Fibroblast of skin of left biceps (primary cell): ENCODE measurements around the gene CLCN5.

ENCODE experiments used
- DNase-seq, 2 experiments: peaks; one replicate each; pipeline ENCODE4 v3.0.0-alpha.2; 2013; ENCODE audit warnings: low read depth in 2 of 2

Gene CLCN5

GRCh38 chrX:50081282-50081889, 159.0 kb downstream of the CLCN5 start:
- no peak for DNase-seq

GRCh38 chrX:50082741-50083140, 160.3 kb downstream of the CLCN5 start:
- no peak for DNase-seq

- no peak for DNase-seq
These were observed 166.2 kb downstream of the CLCN5 start for GRCh38 chrX:50088645-50089044.

- DNase-seq: no peak
These were observed 171.2 kb downstream of the CLCN5 start for GRCh38 chrX:50093625-50094024.

- DNase-seq: no peak
These were observed 174.7 kb downstream of the CLCN5 start for GRCh38 chrX:50097071-50097470.

GRCh38 chrX:50098241-50098640, 175.8 kb downstream of the CLCN5 start:
- DNase-seq: no peak

GRCh38 chrX:50098749-50099148, 176.4 kb downstream of the CLCN5 start:
- DNase-seq: no peak

- DNase-seq: no peak
These were observed 176.9 kb downstream of the CLCN5 start for GRCh38 chrX:50099331-50099730.

- DNase-seq: no peak
These were observed 177.8 kb downstream of the CLCN5 start for GRCh38 chrX:50100188-50100587.

GRCh38 chrX:50103176-50103575, 180.8 kb downstream of the CLCN5 start:
- DNase-seq: no peak

- DNase-seq: no peak
These were observed 181.6 kb downstream of the CLCN5 start for GRCh38 chrX:50103866-50104566.

GRCh38 chrX:50106051-50106675, 183.8 kb downstream of the CLCN5 start:
- DNase-seq: no peak

- no peak for DNase-seq
These were observed 185.1 kb downstream of the CLCN5 start for GRCh38 chrX:50107470-50107869.

GRCh38 chrX:50108264-50108663, 185.9 kb downstream of the CLCN5 start:
- no peak for DNase-seq

GRCh38 chrX:50111742-50112141, 189.3 kb downstream of the CLCN5 start:
- no peak for DNase-seq

GRCh38 chrX:50114113-50114512, 191.7 kb downstream of the CLCN5 start:
- DNase-seq: no peak

- no peak for DNase-seq
These were observed 193.6 kb downstream of the CLCN5 start for GRCh38 chrX:50115973-50116372.

GRCh38 chrX:50117476-50117875, 195.1 kb downstream of the CLCN5 start:
- no peak for DNase-seq

- no peak for DNase-seq
These were observed 203.1 kb downstream of the CLCN5 start for GRCh38 chrX:50125480-50125879.

GRCh38 chrX:50147972-50148371, 225.6 kb downstream of the CLCN5 start:
- no peak for DNase-seq
